Measurements from ENCODE around the gene PELI2.

Gene PELI2

GRCh38 chr14:56117765-56118610 lies at the start of gene PELI2:
Gene PELI2 (plus strand): TSS chr14:56118411. CDS start chr14:56118661, 250 bp downstream.
- peak; percentile 79 to 80 for DNase-seq

- no peak for DNase-seq
These were observed 44.4 kb upstream of the PELI2 start for GRCh38 chr14:56073799-56074198.

- DNase-seq: no peak
These were observed 42.9 kb upstream of the PELI2 start for GRCh38 chr14:56075301-56075700.

DNA sequence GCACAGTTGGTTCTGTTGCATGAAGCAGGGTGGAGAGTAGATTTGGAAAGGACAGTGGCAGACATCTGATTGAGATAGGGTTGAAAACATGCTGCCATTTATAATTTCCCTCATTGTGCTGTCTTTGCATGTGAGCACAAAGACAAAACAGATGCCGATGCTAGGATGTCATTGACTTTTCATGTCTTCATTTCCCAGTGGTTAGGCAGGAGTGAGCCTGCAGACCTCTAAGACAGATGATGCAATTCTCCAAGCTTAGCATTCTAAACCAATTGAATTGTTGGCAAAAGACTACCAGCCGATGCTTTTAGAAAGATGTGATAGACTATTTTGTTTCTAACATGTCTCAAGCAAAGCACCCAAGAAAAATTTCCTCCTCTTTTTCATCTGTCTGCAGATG lies 37.1 kb upstream of the PELI2 start:
- DNase-seq: no peak

DNA sequence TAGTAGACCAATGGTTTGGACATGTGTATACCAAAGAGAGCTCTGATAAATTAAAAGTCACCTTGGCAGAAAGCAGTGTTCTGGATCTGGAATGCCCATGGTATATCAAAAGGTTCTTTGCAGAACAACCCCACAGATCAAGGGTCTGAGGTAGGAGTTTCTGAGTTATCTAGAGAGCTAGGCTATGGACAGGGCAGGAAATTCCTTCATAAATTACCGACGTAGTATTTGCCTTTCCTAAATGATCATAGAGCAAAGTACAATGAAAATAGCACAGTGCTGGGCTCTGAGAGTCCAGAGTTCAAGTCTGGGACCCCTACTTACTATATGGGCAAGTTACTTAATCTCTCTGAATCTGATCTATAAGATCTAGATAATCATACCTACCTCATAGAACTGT lies 35.3 kb upstream of the PELI2 start:
- no peak for DNase-seq

- DNase-seq: no peak
These were observed 32.7 kb upstream of the PELI2 start for GRCh38 chr14:56085471-56085870.

DNA sequence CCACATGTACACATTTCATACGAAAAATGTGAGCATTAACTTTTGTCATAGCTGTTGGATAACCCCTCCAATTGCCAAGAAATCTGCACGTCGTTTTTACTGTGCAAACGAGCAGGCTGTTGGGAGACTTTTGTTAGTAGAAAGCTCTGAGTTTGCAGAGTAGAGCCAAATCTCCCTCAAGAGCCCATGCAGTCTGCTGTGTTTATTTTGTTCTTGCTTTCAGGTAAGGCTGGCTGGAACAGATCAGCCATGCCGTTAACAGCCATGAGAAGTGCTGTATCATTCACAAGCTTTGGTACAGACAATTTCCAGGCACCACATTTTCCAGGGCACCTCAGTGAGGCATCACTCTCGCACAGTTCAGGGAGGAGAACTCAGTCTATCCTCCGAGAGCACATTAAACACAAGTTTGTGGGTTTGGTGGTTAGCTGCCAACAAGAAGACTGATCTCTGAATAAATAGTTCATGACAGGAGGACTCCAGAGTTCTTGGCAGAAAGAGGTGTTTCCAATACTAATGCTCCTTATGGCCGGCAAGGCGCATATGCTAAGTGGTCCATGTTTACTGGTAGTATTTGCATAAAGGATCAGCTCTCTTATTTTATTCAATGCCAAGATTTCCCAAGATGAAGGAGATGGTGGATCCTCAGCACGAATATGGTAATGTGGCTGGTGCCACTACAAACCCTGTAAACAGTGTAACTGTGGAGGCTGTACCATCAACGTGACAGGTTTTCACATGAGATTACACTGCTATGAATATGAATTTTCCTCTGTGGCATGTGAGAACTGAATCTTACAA lies 30.3 kb upstream of the PELI2 start:
- DNase-seq: no peak

GRCh38 chr14:56088941-56089340 lies 29.3 kb upstream of the PELI2 start:
- no peak for DNase-seq

DNA sequence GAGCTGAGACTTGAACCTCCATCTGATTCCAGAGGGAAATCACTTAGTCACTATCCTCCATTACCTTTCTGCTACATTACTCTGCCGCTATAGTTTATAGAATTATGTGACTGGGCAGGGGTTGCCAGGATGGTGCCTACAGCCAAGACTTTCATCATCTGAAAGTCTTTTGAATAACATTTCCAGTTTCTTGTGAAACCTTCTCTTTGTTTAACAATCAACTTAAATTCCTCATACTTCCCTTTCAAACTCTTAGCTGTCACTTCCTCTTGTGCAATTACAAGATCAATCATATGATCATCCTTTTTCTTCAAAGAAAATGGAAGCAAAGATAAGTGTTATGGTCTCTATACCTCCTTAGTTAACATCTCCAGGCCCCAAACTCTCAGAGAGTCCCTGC lies 25.4 kb upstream of the PELI2 start:
- no peak for DNase-seq

DNA sequence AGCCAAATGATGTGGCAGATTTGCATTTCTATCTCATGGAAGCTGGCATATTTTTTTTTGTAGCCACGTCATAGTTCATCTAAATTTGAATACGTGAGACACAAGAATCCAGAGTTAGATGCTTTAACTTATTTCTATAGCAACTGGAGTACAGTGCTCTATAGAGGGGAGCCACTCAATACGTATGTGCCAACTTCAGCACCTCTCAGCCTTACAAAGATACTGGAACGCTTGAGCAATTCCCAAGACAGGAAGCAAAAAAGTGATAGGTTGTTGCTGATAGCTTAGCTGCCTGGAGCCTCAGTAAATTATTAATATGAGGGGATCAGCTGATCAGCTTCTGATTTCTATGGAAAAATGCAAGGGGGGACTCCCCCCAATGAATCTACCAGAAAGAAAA lies 24.1 kb upstream of the PELI2 start:
- no peak for DNase-seq

DNA sequence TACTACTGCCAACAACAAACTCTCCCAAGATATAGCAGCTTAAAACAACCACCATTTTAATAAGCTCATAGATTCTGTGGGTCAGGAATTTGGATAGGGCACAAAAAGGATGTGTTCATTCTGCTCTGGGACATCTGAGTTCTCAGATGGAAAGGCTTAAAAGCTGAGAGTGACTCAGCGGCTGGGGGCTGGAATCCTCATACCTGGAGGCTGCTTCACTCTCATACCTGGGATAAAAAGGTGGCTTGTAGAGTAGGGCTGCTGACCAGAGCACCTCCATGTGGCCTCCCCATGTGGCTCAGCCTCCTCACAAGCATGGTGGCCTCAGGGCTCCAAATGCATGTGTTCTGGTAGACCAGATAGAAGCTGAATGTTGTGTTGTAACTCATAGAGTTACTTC lies 20.2 kb upstream of the PELI2 start:
- DNase-seq: no peak

- DNase-seq: no peak
These were observed 19.0 kb upstream of the PELI2 start for GRCh38 chr14:56099081-56099797.

- no peak for DNase-seq
These were observed 17.7 kb upstream of the PELI2 start for GRCh38 chr14:56100556-56100955.

GRCh38 chr14:56102941-56103340 lies 15.3 kb upstream of the PELI2 start:
- no peak for DNase-seq

DNA sequence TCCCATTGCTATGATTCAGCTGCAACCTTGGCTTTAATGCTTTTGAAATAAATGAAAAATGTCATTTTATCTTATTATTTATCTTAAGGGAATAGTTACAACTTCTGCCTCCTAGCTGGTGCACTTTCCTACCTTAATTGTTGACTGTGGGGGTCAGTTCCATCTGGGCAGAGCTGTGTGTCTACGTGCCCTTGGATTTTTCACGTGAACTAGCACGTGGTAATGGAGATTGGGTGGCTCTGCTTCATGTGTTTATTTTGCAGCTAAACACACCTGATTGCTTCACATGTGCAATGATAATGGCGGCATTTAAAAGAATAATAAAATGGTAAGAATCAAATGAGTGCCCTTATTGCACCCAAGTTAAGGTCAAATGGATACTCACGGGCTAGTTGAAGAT lies 10.6 kb upstream of the PELI2 start:
- DNase-seq: no peak

GRCh38 chr14:56108057-56108456 lies 10.2 kb upstream of the PELI2 start:
- no peak for DNase-seq

DNA sequence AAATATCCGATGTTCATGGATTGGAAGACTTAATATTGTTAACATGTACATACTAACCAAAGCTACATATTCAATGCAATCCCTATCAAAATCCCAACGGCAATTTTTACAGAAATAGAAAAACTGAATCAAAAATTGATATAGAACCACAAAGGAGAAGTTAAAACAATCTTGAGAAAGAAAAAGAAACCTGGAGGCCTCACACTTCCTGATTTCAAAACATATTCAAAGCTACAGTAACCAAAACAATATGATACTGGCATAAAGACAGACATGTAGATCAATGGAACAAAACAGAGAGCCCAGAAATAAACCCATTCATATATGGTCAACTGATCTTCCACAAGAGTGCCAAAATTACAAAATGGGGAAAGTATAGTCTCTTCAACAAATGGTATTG lies 5.4 kb upstream of the PELI2 start:
- DNase-seq: no peak

GRCh38 chr14:56115334-56115870 lies 2.8 kb upstream of the PELI2 start:
- DNase-seq: no peak

GRCh38 chr14:56115976-56116893 lies 2.0 kb upstream of the PELI2 start:
- no peak for DNase-seq

- peak; percentile 16 to 41 for DNase-seq
These were observed 485 bp downstream of the PELI2 start for GRCh38 chr14:56118611-56119181.

- DNase-seq: peak; percentile 6 to 21
These were observed 1.2 kb downstream of the PELI2 start for GRCh38 chr14:56119201-56119981.
